HL-60/S4 (cell line): ENCODE data around the gene STX17.
"Not testable (repeated sequence)": the region's sequence is repeated elsewhere in the genome, so short reads cannot be mapped to it uniquely, and the experiment has no call there.

Experiments
- in situ Hi-C: fragments of 300-500 bp; cut with MboI; formaldehyde crosslinking; loops from 2 replicates; pipeline ENCODE4 v1.14.3; 2022; ENCODE audit warnings: low sequenced_read_pairs

Gene STX17

DNA sequence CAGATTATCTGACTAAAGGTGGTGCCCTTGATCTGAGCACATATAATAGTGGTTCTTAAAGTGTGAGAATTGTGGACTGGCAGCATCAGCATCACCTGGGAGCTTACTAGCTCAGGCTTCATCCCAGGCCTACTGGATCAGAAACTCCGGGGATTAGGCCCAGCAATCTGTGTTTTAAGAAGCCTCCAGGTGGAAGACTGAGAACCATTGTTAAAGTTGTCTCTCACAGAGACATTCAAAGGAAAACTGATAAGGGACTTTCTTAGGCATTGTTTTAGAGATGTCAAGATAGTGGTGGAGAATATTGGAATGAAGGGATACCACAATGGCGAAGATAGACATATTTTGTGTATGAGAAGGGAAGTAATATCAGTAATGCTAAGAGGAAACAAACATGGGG lies 59.5 kb downstream of the STX17 start:
- in situ Hi-C loops, result no loop called here

- in situ Hi-C loops, result no loop called here
Observed at GRCh38 chr9:99966716-99967115, 60.3 kb downstream of the STX17 start.

DNA sequence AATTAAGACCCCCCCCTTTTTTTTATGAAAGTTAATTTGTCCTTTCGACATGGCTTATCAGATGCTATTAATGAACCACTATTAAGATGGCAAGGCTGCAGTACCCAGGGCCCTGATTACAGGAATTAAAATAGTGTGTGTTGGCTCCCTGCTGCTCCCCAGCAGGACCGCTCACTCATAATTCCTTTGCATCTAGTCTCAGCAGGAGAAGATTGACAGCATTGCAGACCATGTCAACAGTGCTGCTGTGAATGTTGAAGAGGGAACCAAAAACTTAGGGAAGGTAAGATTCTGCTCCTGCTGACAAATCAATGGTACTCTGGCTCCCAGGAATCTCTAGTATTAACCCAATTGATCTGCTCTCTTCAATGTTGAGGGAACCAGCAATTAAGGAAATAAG lies 61.0 kb downstream of the STX17 start:
- in situ Hi-C loops, result no loop called here

- in situ Hi-C loops, result no loop called here
Observed at GRCh38 chr9:99970481-99970880, 64.0 kb downstream of the STX17 start.

DNA sequence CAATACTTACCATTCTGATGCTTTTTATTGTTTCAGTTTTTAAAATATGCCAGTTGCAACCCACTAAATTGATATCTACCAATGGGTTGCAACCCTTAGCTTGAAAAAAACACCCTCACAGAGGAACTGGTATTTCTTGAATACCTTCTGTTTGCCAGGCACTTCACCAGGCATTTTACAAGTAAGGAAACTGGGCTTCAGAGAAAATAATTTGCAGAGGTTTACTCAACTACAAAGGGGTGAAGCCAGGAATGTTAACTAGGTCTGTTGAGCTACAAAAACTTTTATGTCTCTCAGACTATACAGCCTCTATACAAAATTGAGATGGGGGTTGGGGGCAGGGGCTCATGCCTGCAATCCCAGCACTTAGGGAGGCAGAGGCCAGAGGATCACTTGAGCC lies 65.0 kb downstream of the STX17 start:
- in situ Hi-C loops, result no loop called here

DNA sequence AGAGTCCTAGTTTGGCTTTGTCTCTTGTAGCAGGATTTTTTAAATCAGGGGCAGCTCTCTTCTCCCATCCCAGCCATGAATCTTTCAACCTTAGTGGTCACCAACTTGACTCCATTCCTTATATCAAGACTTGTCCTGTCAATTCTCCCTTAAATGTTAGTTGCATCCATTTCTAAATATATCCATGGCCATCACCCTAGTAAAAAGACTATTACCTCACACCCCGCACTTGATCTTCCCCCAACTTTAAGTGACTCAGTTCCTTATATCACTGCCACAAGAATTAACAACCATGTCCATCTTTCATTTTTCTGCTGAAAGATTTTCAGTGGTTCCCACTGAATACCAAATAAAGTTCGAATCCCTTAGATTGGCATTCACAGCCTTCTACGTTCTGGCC lies 67.0 kb downstream of the STX17 start:
- in situ Hi-C loops, result no loop called here

DNA sequence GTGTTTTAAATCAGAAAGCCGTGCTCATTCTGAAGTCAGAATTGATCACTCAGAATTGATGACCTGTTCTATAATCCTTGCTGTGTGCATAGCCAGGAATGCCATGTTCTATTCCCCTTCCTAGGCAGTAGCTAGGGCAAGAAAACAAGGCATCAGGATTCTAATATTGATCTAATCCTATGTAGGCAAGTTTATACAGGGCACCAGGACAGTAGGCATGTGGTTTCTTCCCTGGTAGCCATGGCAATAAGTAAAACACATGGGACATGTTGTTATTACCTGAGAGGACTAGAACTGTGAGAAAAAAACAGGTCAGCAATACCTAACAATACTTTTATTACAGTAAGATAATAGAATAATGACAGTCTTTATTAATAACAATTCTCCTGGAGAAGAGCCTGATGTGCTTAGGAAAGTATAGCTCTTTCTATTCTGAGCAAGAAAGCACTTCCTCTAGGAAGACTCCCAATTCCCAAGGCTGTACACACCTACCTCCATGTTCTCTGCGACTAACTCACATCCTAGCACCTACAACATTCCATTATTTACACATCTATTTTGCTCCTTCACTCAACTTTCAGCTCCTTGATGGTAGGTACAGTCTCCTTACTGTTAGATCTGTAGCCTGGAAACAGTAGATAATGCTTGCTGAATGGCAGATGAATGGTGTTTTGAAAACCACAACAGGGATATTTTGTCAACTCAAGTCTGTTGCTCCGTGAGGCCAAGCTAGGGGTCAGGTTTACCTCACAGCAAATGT lies 70.8 kb downstream of the STX17 start:
- in situ Hi-C loops, result no loop called here

DNA sequence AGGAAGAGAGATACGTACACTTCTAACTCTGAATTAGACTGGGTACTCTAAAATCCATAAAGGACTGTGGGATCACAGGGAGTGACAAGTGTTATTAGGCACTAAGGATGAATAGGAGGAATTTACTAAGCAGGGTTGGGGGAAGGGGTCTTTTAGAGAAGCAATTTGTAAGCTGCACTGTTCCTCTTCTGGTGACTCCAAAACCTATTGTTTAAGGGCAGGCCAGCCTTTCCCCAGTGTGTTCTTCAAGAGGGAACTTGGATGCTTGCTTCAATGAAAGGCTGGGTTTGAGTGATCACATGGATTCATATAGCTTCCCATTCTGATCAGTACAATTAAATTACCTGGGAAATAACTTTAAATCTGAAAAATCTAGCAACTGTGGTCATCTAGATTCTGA lies 71.8 kb downstream of the STX17 start:
- in situ Hi-C loops, result no loop called here

- in situ Hi-C loops, result no loop called here
Observed at GRCh38 chr9:99980598-99980997, 74.1 kb downstream of the STX17 start.

GRCh38 chr9:99986642-99987041 lies 80.2 kb downstream of the STX17 start:
- in situ Hi-C loops, result no loop called here

DNA sequence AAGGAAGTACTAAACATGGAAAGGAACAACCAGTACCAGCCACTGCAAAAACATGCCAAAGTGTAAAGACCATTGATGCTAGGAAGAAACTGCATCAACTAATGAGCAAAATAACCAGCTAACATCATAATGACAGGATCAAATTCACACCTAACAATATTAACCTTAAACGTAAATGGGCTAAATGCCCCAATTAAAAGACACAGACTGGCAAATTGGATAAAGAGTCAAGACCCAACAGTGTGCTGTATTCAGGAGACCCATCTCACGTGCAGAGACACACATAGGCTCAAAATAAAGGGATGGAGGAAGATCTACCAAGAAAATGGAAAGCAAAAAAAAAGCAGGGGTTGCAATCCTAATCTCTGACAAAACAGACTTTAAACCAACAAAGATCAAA lies 84.1 kb downstream of the STX17 start:
- in situ Hi-C loops, result not testable (repeated sequence)

DNA sequence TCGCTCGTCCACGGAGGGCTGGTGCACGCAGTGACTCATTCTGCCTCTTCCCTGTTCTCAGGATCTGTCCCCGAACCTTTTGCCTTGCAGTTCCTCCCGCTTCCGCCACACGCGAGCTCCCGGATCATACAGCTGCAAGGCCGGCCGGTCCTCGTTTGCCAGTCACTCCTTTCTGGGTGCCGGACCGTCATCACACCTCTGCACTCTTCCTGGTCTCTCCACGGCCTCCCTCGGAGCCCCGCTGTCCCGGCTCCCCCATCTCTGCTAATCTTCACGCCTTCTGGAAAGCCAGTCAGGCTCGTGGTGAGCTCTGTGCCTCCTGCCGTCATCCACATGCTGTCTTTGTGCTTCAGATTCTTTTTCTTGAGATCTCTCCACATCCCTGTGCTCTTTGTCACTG lies 91.8 kb downstream of the STX17 start:
- in situ Hi-C loops, result no loop called here

GRCh38 chr9:99998866-99999265 lies 92.4 kb downstream of the STX17 start:
- in situ Hi-C loops, result no loop called here

- in situ Hi-C loops, result loop anchor here (25.0 kb wide), 3 partner anchors 187 to 812 kb away; partner anchors contain the start of gene NR4A3
Observed at GRCh38 chr9:99999797-100000196, 93.3 kb downstream of the STX17 start.

DNA sequence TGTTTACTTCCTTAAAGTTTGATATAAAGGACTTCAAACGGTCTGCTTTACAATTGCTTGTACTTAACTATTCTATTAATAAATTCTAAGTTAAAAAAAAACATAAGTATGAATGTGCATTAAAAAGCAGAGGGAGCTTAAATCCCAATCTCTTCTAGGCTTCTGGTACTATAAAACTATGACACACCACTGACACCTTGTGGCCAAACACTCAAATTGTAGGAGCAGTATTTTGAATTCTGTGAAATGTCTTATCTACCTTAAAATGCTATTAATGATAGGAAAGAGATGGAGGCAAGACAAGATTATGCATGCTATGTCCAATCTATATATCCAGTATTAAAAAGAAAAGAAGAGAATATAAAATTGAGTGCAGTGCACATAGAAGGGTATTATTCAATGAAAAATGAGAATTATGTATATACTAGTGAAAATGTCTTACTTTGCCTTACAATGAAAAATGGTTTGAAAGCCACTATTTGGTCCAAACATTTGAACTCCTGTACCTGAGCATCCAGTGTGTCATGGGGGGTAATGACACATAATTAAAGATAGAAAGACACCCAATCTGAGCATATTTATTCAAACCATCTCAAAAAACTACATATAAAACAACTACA lies 104.7 kb downstream of the STX17 start:
- in situ Hi-C loops, result loop anchor here (25.0 kb wide), 3 partner anchors 199 to 824 kb away; partner anchors contain the start of gene NR4A3

DNA sequence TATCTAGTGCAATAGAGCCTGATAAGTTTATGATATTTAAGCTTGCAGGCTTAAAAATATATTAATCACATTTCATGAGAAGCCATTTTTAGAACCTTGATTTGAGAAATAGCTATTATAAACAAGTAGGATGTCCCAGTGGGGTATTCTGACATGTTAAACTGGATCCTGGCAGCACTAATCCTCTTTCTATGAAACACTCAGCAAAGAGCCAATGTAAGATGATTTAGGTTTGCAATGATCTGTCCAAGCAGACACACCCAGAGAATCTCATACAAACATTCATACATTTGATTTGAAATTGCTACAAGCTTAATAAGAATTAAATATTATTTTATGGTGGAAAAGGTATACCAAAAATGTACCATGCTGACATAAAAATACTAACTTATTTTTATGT lies 105.8 kb downstream of the STX17 start:
- in situ Hi-C loops, result loop anchor here (25.0 kb wide), 3 partner anchors 200 to 825 kb away; partner anchors contain the start of gene NR4A3

- in situ Hi-C loops, result loop anchor here (25.0 kb wide), 3 partner anchors 201 to 826 kb away; partner anchors contain the start of gene NR4A3
Observed at GRCh38 chr9:100013573-100013972, 107.1 kb downstream of the STX17 start.

DNA sequence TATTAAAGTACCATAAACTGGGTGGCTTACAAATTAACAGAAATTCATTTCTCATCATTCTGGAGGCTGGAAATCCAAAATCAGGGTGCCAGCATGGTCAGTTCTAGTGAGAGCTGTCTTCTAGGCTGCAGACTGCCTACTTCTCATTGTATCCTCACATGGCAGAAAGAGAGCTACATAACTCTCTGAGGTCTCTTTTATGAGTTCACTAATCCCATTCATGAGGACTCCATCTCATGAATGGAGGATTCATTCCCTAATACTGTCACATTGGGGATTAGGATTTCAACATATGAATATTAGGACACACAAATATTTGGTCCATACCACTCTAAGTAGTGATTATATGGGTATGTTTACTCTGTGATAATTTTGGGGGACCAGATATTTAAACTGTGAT lies 108.4 kb downstream of the STX17 start:
- in situ Hi-C loops, result loop anchor here (25.0 kb wide), 3 partner anchors 203 to 828 kb away; partner anchors contain the start of gene NR4A3

- in situ Hi-C loops, result loop anchor here (25.0 kb wide), 3 partner anchors 207 to 832 kb away; partner anchors contain the start of gene NR4A3
Observed at GRCh38 chr9:100019541-100019940, 113.1 kb downstream of the STX17 start.
